ENCODE data around the gene GSC.

Gene GSC

GRCh38 chr14:94771906-94772490, 2.1 kb upstream of the GSC start:
- TF ChIP-seq, protein P1, sequence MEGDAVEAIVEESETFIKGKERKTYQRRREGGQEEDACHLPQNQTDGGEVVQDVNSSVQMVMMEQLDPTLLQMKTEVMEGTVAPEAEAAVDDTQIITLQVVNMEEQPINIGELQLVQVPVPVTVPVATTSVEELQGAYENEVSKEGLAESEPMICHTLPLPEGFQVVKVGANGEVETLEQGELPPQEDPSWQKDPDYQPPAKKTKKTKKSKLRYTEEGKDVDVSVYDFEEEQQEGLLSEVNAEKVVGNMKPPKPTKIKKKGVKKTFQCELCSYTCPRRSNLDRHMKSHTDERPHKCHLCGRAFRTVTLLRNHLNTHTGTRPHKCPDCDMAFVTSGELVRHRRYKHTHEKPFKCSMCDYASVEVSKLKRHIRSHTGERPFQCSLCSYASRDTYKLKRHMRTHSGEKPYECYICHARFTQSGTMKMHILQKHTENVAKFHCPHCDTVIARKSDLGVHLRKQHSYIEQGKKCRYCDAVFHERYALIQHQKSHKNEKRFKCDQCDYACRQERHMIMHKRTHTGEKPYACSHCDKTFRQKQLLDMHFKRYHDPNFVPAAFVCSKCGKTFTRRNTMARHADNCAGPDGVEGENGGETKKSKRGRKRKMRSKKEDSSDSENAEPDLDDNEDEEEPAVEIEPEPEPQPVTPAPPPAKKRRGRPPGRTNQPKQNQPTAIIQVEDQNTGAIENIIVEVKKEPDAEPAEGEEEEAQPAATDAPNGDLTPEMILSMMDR (conservative IDR thresholded peaks at IDR 0.05; ENCODE audit: low read length): no peak

DNA sequence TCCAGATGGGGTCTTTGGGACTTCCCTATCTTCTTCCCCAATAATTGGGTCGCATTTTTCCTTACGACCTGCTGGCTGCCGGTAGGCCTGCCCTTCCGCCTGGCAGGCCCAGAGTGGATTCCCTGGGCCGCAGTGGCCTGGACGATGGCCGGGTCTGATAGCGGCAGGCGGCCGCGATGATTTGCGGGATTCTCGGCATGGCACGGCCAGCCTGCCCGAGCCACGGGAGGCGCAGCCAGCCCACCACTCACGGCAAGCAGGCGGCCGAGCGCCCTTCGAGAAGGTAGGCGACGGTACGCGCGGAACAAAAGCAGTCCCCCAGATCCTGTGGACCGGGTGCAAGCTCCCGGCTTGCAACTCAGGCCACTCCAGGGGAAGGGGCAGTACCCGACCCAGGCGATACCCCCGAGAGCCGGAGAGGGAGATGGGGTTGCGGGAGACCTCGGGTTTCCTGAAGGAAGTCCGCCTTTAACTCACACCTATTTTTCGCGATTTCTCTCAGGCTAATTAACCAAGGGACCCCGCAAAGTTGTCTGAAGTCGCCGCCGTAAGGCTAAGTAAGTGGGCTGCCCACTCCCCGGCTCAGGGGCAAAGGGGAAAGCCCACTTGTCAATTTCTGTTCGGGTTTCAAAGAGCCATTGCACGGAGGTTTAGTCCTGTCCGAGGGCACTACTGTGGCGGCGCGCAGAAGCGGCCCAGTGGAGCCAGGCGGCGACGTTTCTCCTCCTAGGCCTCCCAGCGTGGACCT, 1.4 kb upstream of the GSC start:
- TF ChIP-seq, protein P1 (conservative IDR thresholded peaks at IDR 0.05; ENCODE audit: low read length): no peak
- no peak overlapping the region for H3K4me3 ChIP-seq (ENCODE audit: low read length)
- no peak for DNase-seq (ENCODE audit: low read depth)

More at GRCh38 chr14:94771906-94772490, 2.1 kb upstream of the GSC start:
- H3K4me3 ChIP-seq (ENCODE audit: low read length): no peak overlapping the region
- DNase-seq (ENCODE audit: low read depth): no peak

- no peak for DNase-seq (ENCODE audit: low read depth)
- TF ChIP-seq, protein P1 (conservative IDR thresholded peaks at IDR 0.05; ENCODE audit: low read length): no peak
- no peak overlapping the region for H3K4me3 ChIP-seq (ENCODE audit: low read length)
Measured at GRCh38 chr14:94770815-94771157, 873 bp upstream of the GSC start.

GRCh38 chr14:94770251-94770749, 387 bp upstream of the GSC start:
- no peak for DNase-seq (ENCODE audit: low read depth)
- TF ChIP-seq, protein P1 (conservative IDR thresholded peaks at IDR 0.05; ENCODE audit: low read length): no peak
- peak overlapping the region; percentile 58 for H3K4me3 ChIP-seq (ENCODE audit: low read length)

- H3K4me3 ChIP-seq (ENCODE audit: low read length): peak overlapping the region; percentile 58
- TF ChIP-seq, protein P1 (conservative IDR thresholded peaks at IDR 0.05; ENCODE audit: low read length): no peak
- peak; percentile 12 for DNase-seq (ENCODE audit: low read depth)
Measured at GRCh38 chr14:94768521-94769390, 1.2 kb downstream of the GSC start.

DNA sequence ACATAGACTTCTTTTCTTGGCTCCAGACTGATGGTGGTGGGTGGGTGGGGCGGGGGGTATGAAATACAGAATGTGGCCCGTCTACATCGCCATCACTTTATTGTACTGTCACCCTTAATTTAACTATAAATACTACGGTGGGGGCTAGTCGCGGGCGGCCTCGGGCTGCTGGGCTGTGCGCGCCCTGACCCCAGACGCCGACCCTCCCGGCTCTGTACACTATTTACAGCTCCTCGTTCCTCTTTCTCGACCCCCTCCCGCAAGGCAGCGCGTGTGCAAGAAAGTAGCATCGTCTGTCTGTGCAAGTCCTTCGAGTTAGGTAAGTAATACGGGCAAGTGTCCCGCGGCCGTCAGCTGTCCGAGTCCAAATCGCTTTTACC, 1.8 kb downstream of the GSC start:
- no peak for DNase-seq (ENCODE audit: low read depth)
- TF ChIP-seq, protein P1 (conservative IDR thresholded peaks at IDR 0.05; ENCODE audit: low read length): no peak
- H3K4me3 ChIP-seq (ENCODE audit: low read length): peak overlapping the region; percentile 58

Measured in AG10803 (cell line).